Fibroblast of pulmonary artery (primary cell): ENCODE data around the gene ERC1.

ENCODE experiments used
- DNase-seq: peaks from one replicate; pipeline ENCODE4 v3.0.0-alpha.2; 2010; ENCODE audit warnings: low read depth
- H3K4me3 ChIP-seq: replicated peaks from 2 replicates; pipeline ENCODE4 v1.5.1; 2011; ENCODE audit warnings: low read depth, mild to moderate bottlenecking, control low read depth, low read length, moderate library complexity
- CTCF ChIP-seq: IDR thresholded peaks from 2 replicates; pipeline ENCODE4 v1.5.1; 2011; ENCODE audit warnings: mild to moderate bottlenecking, control low read depth, low read length, inconsistent platforms; ENCODE audit errors: missing control alignments

The ERC1 gene

DNA sequence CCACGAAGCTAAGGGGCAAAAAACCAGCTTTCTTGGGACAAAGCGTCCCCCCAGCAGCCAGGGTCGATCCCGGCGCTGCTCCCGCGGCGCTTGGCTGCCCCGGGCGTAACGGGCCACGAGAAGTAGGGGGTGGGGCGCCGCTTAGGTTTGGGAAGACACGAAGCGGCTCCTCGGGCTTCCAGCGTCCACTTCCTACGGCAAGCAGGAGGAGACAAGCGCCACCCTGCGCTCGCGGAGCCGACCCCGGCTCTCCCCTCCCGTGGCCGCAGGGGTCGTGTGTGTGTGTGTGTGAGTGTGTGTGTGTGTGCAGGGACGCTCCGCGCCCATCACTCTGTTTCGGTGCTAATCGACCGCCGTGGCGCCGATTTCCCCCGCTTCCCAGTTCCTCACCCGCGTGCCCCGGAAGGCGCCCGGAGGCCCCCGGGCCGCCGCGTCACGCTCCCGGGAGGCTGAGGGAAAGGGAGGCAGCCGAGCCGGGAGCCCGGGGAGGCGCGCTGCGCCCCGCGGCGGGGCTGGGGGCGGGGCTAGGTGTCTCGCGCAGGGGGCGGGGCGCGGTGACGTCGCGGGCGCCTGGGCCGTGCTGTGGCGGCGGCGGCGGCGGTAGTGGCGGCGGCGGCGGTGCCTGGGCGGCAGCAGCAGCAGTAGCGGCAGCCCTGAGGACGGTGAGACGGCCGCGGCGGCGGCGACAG, at the start of gene ERC1:
Gene ERC1, plus strand, starts transcription at position 563 of the 689 bp plus-strand sequence. CDS start 36,681 bp downstream, outside the sequence.
- DNase-seq: peak; percentile 92
- TF ChIP-seq CTCF: no peak
- H3K4me3 ChIP-seq: peak within 1 kb of the TSS; percentile 74

- no peak for DNase-seq
- H3K4me3 ChIP-seq: no peak overlapping the region
- TF ChIP-seq CTCF: no peak
These were observed 48.0 kb upstream of the ERC1 start for GRCh38 chr12:943051-943450.

- no peak for DNase-seq
- TF ChIP-seq CTCF: no peak
- no peak overlapping the region for H3K4me3 ChIP-seq
These were observed 46.8 kb upstream of the ERC1 start for GRCh38 chr12:944211-944610.

- no peak overlapping the region for H3K4me3 ChIP-seq
- no peak for TF ChIP-seq CTCF
- DNase-seq: peak; percentile 25
These were observed 44.8 kb upstream of the ERC1 start for GRCh38 chr12:946212-946611.

DNA sequence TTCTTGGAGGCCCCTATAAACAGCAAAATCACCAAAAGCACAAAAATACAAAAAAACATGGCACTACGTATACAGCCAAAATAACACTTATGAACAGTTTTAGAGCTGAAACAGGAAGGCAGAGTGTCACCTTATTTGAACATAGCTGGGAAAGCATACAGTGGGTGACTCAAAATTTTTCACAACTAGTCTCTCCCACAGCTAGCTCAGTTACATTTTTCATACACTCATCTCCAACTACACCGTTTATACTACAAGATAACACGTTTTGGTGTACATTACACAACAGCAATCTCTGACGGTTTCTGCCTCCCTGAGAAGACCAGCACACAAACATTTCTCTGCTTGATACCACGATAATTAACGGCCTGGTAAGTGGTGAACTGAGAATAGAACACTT, 44.4 kb upstream of the ERC1 start:
- peak; percentile 26 for DNase-seq
- H3K4me3 ChIP-seq: no peak overlapping the region
- TF ChIP-seq CTCF: no peak

GRCh38 chr12:948238-948637, 42.8 kb upstream of the ERC1 start:
- TF ChIP-seq CTCF: no peak
- no peak for DNase-seq
- H3K4me3 ChIP-seq: peak overlapping the region; percentile 92
